ENCODE results near the gene ROCK2.

- TF ChIP-seq CTCF (conservative IDR thresholded peaks at IDR 0.05; ENCODE audit: low read length) = no peak
- TF ChIP-seq EZH2phosphoT487 (IDR thresholded peaks at IDR 0.05; ENCODE audit: borderline replicate concordance) = no peak
These were observed 165.2 kb downstream of the ROCK2 start for GRCh38 chr2:11179196-11179595.

Data from Loucy (cell line).